Fibroblast of villous mesenchyme (primary cell): ENCODE results near the gene EXOC7. TPM values are rescaled to one million over a fixed set of nuclear protein-coding genes. Genes with fewer than 3 reads are reported as not detected.
A peak's percentile ranks its signal among the peaks of the same experiment; 100 is the strongest.
"Not testable (repeated sequence)": the region's sequence is repeated elsewhere in the genome, so short reads cannot be mapped to it uniquely, and the experiment has no call there.

ENCODE experiments used
- DNase-seq: peaks from one replicate; pipeline ENCODE4 v3.0.0-alpha.2; 2010; ENCODE audit warnings: low read depth
- H3K4me3 ChIP-seq: 2 replicates; pipeline ENCODE4 v1.5.1; 2011; ENCODE audit warnings: low read depth, mild to moderate bottlenecking, low read length
- total RNA-seq: library from RNA; depleted of rRNA; stranded (reverse); fragments of >200 nt; gene quantifications from 2 replicates; pipeline ENCODE4 v1.2.3, GENCODE V29; 2012
- TF ChIP-seq, protein P1 (sequence below): IDR thresholded peaks from 2 replicates; pipeline ENCODE4 v1.5.1; 2012; ENCODE audit warnings: low read depth, mild to moderate bottlenecking, low read length; ENCODE audit not compliant: insufficient read depth

EXOC7 gene
- total RNA-seq, 1 donor, result 98.4 TPM

- TF ChIP-seq, protein P1, sequence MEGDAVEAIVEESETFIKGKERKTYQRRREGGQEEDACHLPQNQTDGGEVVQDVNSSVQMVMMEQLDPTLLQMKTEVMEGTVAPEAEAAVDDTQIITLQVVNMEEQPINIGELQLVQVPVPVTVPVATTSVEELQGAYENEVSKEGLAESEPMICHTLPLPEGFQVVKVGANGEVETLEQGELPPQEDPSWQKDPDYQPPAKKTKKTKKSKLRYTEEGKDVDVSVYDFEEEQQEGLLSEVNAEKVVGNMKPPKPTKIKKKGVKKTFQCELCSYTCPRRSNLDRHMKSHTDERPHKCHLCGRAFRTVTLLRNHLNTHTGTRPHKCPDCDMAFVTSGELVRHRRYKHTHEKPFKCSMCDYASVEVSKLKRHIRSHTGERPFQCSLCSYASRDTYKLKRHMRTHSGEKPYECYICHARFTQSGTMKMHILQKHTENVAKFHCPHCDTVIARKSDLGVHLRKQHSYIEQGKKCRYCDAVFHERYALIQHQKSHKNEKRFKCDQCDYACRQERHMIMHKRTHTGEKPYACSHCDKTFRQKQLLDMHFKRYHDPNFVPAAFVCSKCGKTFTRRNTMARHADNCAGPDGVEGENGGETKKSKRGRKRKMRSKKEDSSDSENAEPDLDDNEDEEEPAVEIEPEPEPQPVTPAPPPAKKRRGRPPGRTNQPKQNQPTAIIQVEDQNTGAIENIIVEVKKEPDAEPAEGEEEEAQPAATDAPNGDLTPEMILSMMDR, result no peak
- DNase-seq, result no peak
- H3K4me3 ChIP-seq, result no peak overlapping the region
These were observed 52.8 kb downstream of the EXOC7 start for GRCh38 chr17:76050538-76051467.

DNA sequence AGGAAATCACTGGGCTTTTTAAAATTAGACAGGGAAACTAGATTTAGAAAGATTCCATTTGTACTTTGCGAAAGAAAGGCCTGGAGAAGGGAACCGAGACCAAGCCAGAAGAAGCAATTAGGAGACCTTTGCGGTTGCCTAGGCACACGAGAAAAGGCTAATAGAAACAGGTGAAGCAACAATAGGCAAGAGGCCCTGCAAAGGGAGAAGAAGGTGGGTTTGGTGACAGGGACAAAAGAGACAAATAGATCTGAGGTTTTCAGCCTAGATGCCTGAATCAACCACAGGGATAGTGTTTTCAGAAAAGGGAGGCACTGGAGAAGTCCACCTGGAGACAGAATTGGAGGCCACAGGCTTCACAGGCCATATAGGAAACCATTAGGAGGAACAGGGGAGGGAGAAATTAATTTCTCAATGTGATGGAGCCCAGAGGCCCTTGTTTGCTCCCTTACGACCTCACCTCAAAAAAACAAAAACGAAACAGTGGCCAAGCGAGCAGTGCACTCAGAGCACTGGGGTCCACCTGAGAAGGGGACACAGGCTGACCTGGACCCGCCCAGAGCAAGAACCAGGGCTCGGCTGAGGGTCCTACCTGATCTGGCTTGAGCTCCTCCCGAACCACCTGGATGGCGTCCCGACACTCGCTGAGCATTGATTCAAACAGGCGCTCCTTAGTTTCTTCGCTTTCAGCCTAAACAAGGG is 53.6 kb downstream of the EXOC7 start:
- DNase-seq, result no peak
- TF ChIP-seq, protein P1, result no peak
- no peak overlapping the region for H3K4me3 ChIP-seq

DNA sequence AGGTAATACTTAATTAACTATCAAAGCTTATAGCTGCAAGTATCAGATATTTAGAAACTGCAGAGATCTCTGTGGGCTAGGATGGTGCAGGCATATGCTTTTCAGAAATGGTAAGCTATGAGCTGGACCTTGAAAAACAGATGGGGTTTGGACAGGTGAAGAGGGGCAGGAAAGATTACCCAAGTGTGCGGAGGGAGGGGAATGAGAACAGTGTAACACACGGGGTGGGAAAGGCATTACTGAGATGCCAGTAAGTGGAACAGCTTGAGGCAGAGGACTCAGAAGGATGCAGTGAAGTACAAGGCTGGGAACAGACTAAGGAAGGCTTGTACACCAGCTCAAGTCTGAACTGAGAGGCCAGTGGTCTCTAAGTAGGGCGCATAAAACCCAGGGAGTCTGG is 54.3 kb downstream of the EXOC7 start:
- no peak for DNase-seq
- H3K4me3 ChIP-seq, result no peak overlapping the region
- TF ChIP-seq, protein P1, result no peak

GRCh38 chr17:76048711-76049110 is 54.9 kb downstream of the EXOC7 start:
- H3K4me3 ChIP-seq, result no peak overlapping the region
- TF ChIP-seq, protein P1, result no peak
- peak; percentile 14 for DNase-seq

DNA sequence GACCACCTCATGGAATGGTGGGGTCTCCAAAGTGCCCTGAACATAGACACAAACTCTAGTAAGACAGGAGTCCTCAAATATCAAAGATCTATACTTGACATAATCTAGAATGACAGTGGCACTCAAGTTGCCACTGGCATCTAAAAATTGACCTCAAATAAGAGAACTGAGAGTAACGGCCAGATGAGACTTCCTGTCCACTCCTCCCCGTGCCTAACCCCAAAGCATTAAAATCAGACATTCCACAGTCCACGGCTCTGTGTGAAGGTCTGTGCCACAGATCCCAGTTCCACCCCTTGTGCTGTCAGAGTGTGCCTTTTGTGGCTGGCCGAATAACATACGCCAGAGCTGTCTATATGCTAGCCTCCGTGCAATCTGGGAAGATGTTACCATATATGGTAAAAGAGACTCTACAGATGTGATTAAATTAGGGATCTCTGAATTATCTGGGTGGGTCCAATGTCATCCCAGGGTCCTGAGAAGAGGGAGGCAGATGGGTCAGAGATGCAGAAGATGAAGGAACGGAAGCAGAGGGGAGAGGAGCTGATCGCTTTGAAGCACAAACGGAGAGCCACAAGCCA is 55.5 kb downstream of the EXOC7 start:
- TF ChIP-seq, protein P1, result no peak
- DNase-seq, result no peak
- H3K4me3 ChIP-seq, result no peak overlapping the region

DNA sequence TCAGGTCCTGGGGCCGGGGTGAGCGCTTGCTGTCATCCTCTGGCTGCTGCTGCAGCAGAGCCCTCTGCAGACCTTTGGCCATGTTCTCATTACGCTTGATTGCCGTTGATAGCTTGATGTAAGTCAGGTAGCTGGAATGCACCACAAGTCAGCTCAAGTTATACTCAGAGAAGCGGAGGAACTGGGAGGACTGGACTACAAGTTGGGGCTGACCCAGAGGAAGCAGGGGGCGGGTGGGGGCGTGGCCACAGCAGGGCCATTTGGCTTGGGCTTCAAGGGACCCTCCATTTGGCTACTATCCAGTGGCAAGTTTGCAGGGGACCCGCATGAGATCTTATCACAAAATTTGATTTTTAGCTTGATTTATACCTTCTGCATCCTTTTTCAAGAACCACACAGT is 57.5 kb downstream of the EXOC7 start:
- no peak for DNase-seq
- H3K4me3 ChIP-seq, result no peak overlapping the region
- TF ChIP-seq, protein P1, result no peak

- DNase-seq, H3K4me3 ChIP-seq: not testable (repeated sequence)
These were observed 59.0 kb downstream of the EXOC7 start for GRCh38 chr17:76044475-76045007.

DNA sequence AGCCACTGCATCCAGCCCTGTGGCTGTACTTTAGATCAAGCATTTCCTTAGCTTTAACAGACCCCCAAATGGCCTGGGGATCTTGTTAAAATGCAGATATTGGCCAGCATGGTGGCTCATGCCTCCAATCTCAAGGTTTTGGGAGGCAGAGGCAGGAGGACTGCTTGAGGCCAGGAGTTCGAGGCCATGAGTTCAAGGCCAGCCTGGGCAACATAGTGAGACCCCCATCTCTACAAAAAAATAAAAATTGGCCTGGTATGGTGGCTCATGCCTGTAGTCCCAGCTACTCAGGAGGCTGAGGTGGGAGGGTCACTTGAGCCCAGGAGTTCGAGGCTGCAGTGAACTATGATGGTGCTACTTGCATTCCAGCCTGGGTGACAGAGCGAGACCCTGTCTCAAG is 60.7 kb downstream of the EXOC7 start:
- not testable (repeated sequence) for H3K4me3 ChIP-seq, DNase-seq
